ENCODE data around the gene PMEPA1. TPM values are rescaled to one million over a fixed set of nuclear protein-coding genes. Genes with fewer than 3 reads are reported as not detected.
"Not testable (repeated sequence)": the region's sequence is repeated elsewhere in the genome, so short reads cannot be mapped to it uniquely, and the experiment has no call there.

PMEPA1 gene
- total RNA-seq, 1 donor from 2014 or later = 26.9 TPM

- Histone ChIP-seq H3K4me3 (no peak overlapping the region), H3K27ac (no peak overlapping the region), H3K4me1 (no peaks in the 10 kb centered on the region), H3K36me3 (no peaks in the 10 kb centered on the region), H3K9me3 (no peaks in the 10 kb centered on the region), H3K27me3 (ENCODE audit: low read depth) (no peaks in the 10 kb centered on the region)
- intact Hi-C loops (cut with DNase I) = no loop called here
- TF ChIP-seq, protein P1, sequence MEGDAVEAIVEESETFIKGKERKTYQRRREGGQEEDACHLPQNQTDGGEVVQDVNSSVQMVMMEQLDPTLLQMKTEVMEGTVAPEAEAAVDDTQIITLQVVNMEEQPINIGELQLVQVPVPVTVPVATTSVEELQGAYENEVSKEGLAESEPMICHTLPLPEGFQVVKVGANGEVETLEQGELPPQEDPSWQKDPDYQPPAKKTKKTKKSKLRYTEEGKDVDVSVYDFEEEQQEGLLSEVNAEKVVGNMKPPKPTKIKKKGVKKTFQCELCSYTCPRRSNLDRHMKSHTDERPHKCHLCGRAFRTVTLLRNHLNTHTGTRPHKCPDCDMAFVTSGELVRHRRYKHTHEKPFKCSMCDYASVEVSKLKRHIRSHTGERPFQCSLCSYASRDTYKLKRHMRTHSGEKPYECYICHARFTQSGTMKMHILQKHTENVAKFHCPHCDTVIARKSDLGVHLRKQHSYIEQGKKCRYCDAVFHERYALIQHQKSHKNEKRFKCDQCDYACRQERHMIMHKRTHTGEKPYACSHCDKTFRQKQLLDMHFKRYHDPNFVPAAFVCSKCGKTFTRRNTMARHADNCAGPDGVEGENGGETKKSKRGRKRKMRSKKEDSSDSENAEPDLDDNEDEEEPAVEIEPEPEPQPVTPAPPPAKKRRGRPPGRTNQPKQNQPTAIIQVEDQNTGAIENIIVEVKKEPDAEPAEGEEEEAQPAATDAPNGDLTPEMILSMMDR (IDR thresholded peaks at IDR 0.05) = no peak
- no peak for DNase-seq
- ATAC-seq = peak in 1 of 2 donors; percentile 14
Observed at GRCh38 chr20:57638895-57639236, 70.9 kb downstream of the PMEPA1 start.

- intact Hi-C loops (cut with DNase I) = no loop called here
- H3K9me3 ChIP-seq = no peaks in the 10 kb centered on the region
- TF ChIP-seq, protein P1 (IDR thresholded peaks at IDR 0.05) = no peak
- peak; percentile 79 to 98 for ATAC-seq
- DNase-seq = peak; percentile 34
- no peak overlapping the region for H3K4me3 ChIP-seq
- H3K36me3 ChIP-seq = no peaks in the 10 kb centered on the region
- H3K4me1 ChIP-seq = no peaks in the 10 kb centered on the region
- no peaks in the 10 kb centered on the region for H3K27me3 ChIP-seq (ENCODE audit: low read depth)
- no peak overlapping the region for H3K27ac ChIP-seq
Observed at GRCh38 chr20:57638173-57638894, 71.5 kb downstream of the PMEPA1 start.

- DNase-seq (no peak), ATAC-seq (no peak)
- Histone ChIP-seq H3K4me1 (no peaks in the 10 kb centered on the region), H3K27ac (no peak overlapping the region), H3K4me3 (no peak overlapping the region), H3K9me3 (no peaks in the 10 kb centered on the region), H3K36me3 (no peaks in the 10 kb centered on the region), H3K27me3 (ENCODE audit: low read depth) (no peaks in the 10 kb centered on the region)
- intact Hi-C loops (cut with DNase I) = no loop called here
- TF ChIP-seq, protein P1 (IDR thresholded peaks at IDR 0.05) = no peak
Observed at GRCh38 chr20:57633945-57634491, 75.8 kb downstream of the PMEPA1 start.

- ATAC-seq = no peak
- Histone ChIP-seq H3K27ac (no peak overlapping the region), H3K27me3 (ENCODE audit: low read depth) (no peaks in the 10 kb centered on the region), H3K4me3 (no peak overlapping the region), H3K4me1 (peaks cover 8% of the 10 kb centered on the region), H3K9me3 (no peaks in the 10 kb centered on the region), H3K36me3 (no peaks in the 10 kb centered on the region)
- intact Hi-C loops (cut with DNase I) = no loop called here
- TF ChIP-seq, protein P1 (IDR thresholded peaks at IDR 0.05) = no peak
- no peak for DNase-seq
Observed at GRCh38 chr20:57632286-57632685, 77.5 kb downstream of the PMEPA1 start.

DNA sequence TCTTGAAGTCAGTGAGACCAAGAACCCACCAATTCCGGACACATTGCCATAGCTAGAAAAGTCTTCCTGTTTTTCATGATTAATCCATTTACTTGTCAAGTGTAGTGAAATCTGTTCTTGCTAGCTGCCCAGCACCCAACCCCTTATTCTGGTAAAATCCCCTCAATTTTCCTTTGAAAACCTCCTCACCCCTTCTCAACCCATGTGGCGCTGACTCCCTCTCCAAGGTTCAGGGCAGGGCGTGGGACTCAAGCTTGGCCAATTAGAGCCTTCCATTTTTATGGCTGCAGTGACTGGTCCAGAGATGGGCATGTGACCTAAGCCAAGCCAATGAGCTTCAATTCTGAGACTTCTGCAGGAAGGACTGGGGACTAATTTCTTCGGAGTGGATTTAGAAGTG lies 79.8 kb downstream of the PMEPA1 start:
- peaks cover 10% of the 10 kb centered on the region for H3K4me1 ChIP-seq
- peak overlapping the region; percentile 50 for H3K27ac ChIP-seq
- peak overlapping the region; percentile 41 for H3K4me3 ChIP-seq
- DNase-seq = no peak
- TF ChIP-seq, protein P1 (IDR thresholded peaks at IDR 0.05) = no peak
- H3K9me3 ChIP-seq = no peaks in the 10 kb centered on the region
- H3K36me3 ChIP-seq = no peaks in the 10 kb centered on the region
- no peaks in the 10 kb centered on the region for H3K27me3 ChIP-seq (ENCODE audit: low read depth)
- intact Hi-C loops (cut with DNase I) = no loop called here
- peak; percentile 69 to 78 for ATAC-seq

- ATAC-seq; DNase-seq; H3K9me3 ChIP-seq; intact Hi-C loops (cut with DNase I); H3K36me3 ChIP-seq; H3K27me3 ChIP-seq (ENCODE audit: low read depth): not testable (repeated sequence)
- H3K4me3 ChIP-seq = peak overlapping the region; percentile 41
- peak overlapping the region; percentile 50 for H3K27ac ChIP-seq
- peaks cover 10% of the 10 kb centered on the region for H3K4me1 ChIP-seq
Observed at GRCh38 chr20:57629491-57629901, 80.3 kb downstream of the PMEPA1 start.

- DNase-seq = not testable (repeated sequence)
- H3K4me1 ChIP-seq = peaks cover 10% of the 10 kb centered on the region
- peak overlapping the region; percentile 27 for H3K4me3 ChIP-seq
Observed at GRCh38 chr20:57628962-57629308, 80.9 kb downstream of the PMEPA1 start.

More at GRCh38 chr20:57628962-57629308, 80.9 kb downstream of the PMEPA1 start:
- H3K9me3 ChIP-seq; H3K36me3 ChIP-seq; ATAC-seq; intact Hi-C loops (cut with DNase I); H3K27me3 ChIP-seq (ENCODE audit: low read depth): not testable (repeated sequence)
- H3K27ac ChIP-seq = peak overlapping the region; percentile 84

Measured in lower lobe of right lung (tissue), 2 donors.